Activated CD4-positive, CD25-positive, alpha-beta regulatory T cell (primary cell): ENCODE data around the gene PALLD.
"Not testable (repeated sequence)": the region's sequence is repeated elsewhere in the genome, so short reads cannot be mapped to it uniquely, and the experiment has no call there.

Experiments
- DNase-seq, 4 experiments: peaks; one replicate each; lab custom pipeline; 2025; lab: John Stamatoyannopoulos, UW

PALLD gene

GRCh38 chr4:168796362-168797106, 299.7 kb downstream of the PALLD start:
- DNase-seq: no peak

DNA sequence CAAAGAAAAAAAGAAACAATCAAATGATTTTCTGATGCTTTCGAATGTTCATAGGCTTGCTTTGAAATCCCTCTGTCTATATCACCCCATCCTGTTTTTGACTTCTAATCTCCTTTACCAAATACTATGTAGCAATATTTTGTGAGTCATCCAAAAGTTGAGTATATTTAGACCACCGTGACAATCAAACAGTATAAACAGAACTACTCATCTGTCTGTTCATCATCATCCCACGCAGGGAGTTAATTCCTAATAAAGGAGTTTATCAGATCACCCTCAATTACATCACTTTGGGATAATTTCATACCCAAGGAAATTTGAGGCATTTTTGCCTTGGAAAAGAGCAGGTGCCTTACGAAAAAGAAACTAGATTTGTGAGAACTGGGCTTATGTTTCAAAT, 300.3 kb downstream of the PALLD start:
- no peak for DNase-seq

DNA sequence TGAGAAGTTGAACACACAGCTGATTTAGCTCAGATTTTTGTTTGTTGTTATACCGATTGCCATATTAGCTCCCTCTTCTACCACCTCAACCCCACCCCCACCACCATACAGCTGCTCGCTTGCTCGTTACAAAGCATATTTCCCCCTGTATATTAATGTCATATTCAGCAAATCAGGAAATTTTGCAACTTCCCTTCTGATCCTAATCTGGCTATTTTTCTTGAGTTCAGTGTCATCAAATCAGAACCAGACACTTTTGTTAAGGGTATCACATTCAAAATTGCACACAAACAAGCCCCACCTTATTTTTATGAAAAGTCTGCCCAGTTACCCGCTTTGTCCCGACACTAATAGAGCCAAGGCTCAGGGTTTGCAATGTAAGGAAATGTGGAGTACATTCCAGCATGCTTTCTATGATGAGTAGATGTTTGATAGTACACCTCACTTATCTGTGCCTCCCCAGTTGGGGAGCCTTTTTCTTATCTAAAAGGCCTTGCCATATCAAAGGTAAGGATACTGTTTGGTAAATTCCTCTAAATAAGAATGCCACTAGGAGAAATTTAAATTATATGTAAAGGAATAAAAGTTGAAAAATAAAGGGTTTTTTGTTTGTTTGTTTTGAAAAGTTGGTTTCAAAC, 301.0 kb downstream of the PALLD start:
- no peak for DNase-seq

DNA sequence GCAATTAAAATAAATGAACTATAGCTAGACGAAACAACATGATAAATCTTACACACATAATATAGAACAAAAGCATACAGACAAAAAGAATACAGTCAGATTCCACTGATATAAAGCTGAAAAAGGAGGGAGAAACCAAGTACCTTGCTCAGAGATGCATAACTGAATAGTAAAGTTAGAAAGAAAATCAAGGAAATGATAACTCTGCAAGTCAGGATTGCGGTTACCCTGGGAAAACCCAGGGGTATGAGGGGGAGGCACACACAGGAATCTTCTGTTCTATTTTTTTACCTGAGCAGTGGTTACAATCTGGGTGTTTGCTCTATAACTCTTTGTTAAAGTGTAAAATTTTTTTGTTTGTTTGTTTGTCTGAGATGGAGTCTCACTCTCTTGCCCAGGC, 304.1 kb downstream of the PALLD start:
- DNase-seq: no peak

DNA sequence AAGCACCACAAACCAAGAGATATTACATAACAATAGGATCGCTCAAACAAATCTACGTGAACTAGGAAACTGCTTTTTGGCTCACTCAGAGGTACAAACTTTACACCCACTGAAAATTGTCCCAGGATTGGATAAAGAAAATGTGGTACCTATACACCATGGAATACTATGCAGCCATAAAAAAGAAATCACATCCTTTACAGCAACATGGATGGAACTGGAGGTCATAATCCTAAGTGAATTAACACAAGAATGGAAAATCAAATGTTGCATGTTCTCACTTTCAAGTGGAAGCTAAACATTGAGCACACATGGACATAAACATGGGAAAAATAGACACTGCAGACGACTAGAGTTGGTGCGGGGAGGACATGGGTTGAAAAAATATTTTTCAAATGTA, 305.4 kb downstream of the PALLD start:
- no peak for DNase-seq

- not testable (repeated sequence) for DNase-seq
These were observed 306.2 kb downstream of the PALLD start for GRCh38 chr4:168803052-168803451.

DNA sequence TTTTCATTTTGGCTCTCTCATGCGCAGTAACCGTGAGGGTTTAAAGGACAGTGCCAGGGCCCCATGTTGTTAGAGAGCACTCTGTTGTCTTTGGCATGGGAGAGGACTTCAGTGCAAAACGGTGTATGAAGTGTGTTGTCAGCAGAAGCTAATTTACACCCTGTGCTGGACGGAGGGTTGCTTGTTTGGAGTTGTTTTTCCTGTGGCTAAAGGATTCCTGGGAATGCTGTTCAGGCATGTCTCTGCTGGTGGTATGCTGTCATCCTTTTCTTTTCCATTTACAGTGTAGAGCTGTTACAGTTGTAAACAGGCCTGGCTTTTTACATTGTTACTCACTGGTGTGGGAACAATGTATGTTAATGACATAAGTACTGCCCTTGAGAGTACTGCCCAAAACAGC, 306.9 kb downstream of the PALLD start:
- DNase-seq: no peak

GRCh38 chr4:168804146-168804545, 307.3 kb downstream of the PALLD start:
- no peak for DNase-seq

- no peak for DNase-seq
These were observed 308.5 kb downstream of the PALLD start for GRCh38 chr4:168805341-168805740.

GRCh38 chr4:168806247-168806646, 309.4 kb downstream of the PALLD start:
- not testable (repeated sequence) for DNase-seq

DNA sequence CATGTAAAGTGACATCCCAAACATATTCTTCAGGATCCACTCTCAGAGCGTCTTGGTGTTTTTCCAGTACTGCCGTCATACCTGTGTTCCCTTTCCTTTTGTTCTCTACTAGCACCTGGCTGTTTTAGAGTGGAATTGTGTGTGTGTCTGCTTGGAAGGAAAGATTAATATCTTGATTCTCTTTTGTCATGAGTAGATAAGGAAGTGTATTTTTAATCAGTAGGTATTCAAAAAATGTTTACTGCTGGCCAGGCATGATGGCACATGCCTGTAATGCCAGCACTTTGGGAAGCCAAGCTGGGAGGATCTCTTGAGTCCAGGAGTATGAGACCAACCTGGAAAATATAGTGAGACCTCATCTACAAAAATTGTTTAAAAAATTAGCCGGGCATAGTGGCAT, 314.4 kb downstream of the PALLD start:
- DNase-seq: no peak

DNA sequence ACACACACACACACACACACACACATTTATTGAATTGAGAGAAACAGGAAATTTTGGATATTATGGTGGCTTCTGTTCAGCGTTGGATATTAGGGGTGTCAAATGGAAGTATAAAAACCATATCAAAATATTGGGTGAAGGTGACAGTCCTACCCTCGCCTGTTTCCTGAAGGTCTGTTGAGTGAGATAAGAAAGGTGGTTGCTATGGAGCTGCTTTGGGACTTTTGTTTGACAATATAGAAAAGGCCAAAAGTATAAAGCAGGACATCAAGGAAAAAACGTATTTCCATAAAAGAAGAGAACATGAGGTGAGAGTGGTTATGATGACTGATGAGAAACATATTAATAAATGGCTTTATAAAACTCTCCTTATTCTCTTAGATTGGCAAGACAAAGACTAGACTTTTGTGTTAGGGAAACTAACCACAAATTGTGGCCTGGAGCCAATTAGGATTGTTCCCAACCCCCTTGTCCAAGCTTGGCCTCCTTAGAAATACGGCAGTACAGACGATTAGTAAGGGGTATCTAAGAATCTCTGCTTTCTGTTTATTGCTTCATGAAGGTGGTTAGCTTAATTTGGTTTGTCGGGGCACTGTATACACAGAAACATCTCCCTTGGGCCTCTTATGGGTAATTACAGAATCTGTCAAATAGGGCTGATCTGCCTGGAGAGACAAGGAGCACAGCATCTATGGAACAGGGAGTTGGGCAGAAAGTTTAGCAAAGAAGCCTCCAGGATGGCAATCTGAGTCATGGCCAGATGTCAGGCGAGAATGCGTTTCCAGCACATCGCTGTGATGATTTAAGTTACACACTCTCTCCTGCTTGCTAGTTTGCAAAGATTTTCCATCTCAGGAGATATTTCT, 315.2 kb downstream of the PALLD start:
- DNase-seq: no peak

- no peak for DNase-seq
These were observed 316.0 kb downstream of the PALLD start for GRCh38 chr4:168812806-168813205.

DNA sequence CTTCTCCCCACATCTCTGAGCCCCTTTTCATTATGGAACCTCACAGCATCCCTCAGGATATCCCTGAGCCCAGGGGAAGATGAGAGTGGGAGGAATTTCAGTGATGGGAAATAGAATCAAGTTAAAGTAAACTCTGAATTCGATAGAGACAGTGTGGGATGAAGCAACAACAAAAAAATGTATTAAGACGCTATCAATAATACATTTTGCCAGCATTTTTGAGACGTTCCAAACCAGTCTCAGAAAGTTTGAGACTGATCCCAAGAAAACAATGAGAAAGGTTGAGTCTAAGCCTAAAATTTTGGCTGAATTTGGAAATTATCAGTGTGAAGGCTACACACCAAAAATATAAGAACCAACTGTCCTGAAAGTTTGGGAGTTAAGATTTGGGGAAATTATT, 317.0 kb downstream of the PALLD start:
- no peak for DNase-seq

- no peak for DNase-seq
These were observed 318.8 kb downstream of the PALLD start for GRCh38 chr4:168815379-168816345.

DNA sequence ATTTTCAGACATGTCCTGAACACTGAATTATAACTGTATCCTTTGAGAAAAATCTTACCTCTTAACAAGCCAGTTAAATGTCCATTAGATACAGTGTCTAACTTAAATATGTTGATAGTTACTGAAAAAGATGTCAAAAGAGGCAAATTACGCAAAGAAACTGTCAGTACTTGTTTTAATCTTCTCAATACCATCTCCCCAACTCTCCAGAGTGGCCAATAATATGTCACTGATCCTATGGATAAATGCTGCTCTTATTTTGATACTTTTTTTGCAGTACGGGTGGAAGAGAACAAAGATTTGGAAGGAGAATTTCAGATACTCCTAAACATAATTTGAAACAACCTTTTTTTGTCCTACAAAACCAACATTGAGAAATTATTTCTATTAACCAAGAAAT, 320.5 kb downstream of the PALLD start:
- no peak for DNase-seq

DNA sequence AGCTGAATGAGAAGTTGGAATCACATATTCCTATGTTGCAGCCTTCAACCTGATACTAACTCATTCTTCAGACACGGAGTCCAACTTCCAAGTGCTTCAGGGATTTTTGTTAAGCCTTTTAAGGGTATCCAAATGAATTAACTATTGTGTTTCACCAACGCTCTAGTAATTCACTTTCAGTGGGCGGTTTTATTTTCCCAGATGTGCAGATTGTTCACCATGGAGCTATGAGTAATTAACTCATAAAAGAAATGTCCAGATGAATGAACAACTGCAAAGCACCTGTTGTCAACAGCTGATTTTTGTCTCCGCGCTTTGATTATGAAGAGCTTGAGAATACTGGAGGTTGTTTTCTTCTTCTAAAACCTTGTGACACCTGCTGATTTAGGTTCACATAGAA, 325.6 kb downstream of the PALLD start:
- DNase-seq: no peak

- DNase-seq: no peak
These were observed 329.1 kb downstream of the PALLD start for GRCh38 chr4:168825975-168826374.

DNA sequence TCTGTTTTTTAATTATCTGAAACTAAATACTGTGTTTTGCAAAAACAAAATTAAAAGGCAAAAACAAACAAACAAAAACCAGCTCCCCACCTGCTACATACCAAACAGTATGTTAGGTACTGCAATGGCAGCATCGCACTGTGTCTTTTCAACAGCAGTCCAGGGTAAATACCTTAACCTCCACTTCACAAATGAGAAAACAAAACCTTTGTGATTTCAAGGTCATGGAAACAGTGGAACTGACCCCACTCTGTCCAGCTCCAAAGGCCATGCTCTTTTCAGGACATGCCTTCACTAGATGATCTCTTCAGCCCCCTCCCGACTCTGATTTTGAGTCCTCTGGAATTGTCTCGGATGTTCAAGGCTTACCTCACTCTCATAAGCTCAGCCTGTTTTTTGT, 329.8 kb downstream of the PALLD start:
- DNase-seq: no peak

DNA sequence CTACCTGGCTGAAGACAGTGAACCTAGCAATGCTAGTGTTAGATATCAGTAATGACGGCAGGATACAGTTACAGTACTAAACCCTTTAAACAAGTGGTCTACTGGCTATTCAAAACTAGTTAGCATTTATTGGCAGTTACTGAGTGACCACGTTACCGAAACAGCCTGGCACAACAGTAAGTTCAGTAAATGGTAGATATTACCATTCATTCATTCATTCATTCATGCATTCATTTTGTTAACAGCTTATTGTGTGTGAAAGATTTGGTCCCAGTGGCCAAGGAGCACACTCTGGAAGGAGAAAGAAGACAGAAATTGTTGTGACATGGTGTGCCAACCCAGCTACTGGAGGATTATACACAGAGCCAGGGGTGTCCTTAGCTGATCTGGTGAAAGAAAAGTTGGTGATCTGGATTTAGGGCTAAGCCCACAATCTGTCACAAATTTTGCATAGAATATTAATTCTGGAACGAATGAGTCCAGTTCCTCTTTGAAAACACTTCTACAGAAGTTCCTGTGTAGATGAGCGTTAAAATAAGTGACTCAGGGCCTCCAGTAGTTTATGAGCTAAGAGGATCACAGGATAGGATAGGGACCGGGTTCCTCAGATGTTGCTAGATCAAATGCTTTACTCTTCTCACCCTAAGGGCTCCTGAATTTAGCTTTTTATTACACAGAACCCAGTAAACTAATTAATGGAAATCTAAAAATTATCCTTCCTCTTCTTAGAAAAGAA, 334.1 kb downstream of the PALLD start:
- no peak for DNase-seq

- DNase-seq: no peak
These were observed 334.7 kb downstream of the PALLD start for GRCh38 chr4:168831585-168831918.
